Left cardiac atrium (tissue), 4 donors: ENCODE measurements around the gene SLC4A5. TPM values are rescaled to one million over a fixed set of nuclear protein-coding genes. Genes with fewer than 3 reads are reported as not detected.

Source experiments
- ATAC-seq, 2 donors: fragments of 200-7000 bp; cut with Tn5 transposase; one replicate each; pipeline ENCODE4 v1.9.1; 2020; ENCODE audit warnings: mild to moderate bottlenecking in 2 of 2, moderate library complexity in 2 of 2
- DNase-seq: peaks from one replicate; pipeline ENCODE4 v3.0.0-alpha.2; 2020
- intact Hi-C, 2 donors: fragments of 100-400 bp; cut with DNase I; formaldehyde crosslinking; loops; one replicate each; pipeline versions ENCODE4 v1.14.1 to v1.15.1; 2022 to 2023
- long read RNA-seq: library from polyadenylated mRNA; unstranded; transcript quantifications from one replicate; pipeline ENCODE4 v2.0.0, GENCODE V29; 2021
- total RNA-seq, 2 donors: library from RNA; stranded (reverse); fragmentation: NEBNext Ultra II Directional; extraction: Animal tissue kit (Norgen Biotek cat#: 25700); gene quantifications; one replicate each; pipeline ENCODE4 v1.2.1, GENCODE V29; 2021
- donor health status: DM: no; HTN: yes; CAD: no.
- donor health status: DM: no; HTN: yes; CAD: no; lungs with severe emphysema.
- donor health status: DM: yes; HTN: yes; CAD: no.
- donor health status: Dilated cardiomyopathy.

The SLC4A5 gene, protein sequence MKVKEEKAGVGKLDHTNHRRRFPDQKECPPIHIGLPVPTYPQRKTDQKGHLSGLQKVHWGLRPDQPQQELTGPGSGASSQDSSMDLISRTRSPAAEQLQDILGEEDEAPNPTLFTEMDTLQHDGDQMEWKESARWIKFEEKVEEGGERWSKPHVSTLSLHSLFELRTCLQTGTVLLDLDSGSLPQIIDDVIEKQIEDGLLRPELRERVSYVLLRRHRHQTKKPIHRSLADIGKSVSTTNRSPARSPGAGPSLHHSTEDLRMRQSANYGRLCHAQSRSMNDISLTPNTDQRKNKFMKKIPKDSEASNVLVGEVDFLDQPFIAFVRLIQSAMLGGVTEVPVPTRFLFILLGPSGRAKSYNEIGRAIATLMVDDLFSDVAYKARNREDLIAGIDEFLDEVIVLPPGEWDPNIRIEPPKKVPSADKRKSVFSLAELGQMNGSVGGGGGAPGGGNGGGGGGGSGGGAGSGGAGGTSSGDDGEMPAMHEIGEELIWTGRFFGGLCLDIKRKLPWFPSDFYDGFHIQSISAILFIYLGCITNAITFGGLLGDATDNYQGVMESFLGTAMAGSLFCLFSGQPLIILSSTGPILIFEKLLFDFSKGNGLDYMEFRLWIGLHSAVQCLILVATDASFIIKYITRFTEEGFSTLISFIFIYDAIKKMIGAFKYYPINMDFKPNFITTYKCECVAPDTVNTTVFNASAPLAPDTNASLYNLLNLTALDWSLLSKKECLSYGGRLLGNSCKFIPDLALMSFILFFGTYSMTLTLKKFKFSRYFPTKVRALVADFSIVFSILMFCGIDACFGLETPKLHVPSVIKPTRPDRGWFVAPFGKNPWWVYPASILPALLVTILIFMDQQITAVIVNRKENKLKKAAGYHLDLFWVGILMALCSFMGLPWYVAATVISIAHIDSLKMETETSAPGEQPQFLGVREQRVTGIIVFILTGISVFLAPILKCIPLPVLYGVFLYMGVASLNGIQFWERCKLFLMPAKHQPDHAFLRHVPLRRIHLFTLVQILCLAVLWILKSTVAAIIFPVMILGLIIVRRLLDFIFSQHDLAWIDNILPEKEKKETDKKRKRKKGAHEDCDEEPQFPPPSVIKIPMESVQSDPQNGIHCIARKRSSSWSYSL
- 1 to 10 TPM; 1.2 to 1.7 TPM for total RNA-seq
- long read RNA-seq, partial matches to known transcripts: 1 of 1 reads
- long read RNA-seq, other reads (novel, unspliced or antisense): 0 of 1 reads

DNA sequence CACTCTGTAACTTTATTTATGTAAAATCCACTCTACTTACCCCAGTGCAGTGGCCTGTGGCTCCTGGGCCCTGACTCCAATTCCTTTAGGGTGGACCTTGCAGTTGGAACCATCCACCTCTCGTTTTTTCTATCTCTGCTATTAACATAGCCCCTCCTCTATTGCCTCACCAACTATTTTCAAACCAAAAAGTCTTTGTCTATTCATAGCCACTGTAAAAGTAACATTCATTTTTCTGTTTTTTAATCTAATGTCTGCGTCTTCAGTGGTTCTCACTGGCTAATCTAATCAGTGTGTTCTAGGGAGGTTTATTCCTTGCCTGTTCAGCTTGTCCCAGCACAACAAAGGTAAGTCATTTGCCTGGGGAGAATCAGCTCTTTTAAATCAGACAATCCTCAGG is at the start of gene SLC4A5:
SLC4A5 (minus strand) TSS at position 101 of the 400 bp plus-strand sequence. CDS start 28,393 bp downstream, outside the sequence.
- intact Hi-C loops: no loop called here
- DNase-seq (no peak), ATAC-seq (no peak)

DNA sequence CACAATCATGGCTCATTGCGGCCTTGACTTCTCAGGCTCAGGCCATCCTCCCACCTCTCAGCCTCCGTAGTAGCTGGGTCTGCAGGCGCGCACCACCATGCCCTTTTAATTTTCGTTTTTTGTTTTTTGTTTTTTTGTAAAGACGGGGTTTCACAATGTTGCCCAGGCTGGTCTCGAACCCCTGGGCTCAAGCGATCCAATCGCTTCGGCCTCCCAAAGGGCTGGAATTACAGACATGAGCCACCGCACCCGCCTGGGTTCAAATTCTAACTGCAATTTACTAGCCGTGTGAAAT is 49.2 kb upstream of the SLC4A5 start:
- no peak for DNase-seq
- intact Hi-C loops: no loop called here
- no peak for ATAC-seq

DNA sequence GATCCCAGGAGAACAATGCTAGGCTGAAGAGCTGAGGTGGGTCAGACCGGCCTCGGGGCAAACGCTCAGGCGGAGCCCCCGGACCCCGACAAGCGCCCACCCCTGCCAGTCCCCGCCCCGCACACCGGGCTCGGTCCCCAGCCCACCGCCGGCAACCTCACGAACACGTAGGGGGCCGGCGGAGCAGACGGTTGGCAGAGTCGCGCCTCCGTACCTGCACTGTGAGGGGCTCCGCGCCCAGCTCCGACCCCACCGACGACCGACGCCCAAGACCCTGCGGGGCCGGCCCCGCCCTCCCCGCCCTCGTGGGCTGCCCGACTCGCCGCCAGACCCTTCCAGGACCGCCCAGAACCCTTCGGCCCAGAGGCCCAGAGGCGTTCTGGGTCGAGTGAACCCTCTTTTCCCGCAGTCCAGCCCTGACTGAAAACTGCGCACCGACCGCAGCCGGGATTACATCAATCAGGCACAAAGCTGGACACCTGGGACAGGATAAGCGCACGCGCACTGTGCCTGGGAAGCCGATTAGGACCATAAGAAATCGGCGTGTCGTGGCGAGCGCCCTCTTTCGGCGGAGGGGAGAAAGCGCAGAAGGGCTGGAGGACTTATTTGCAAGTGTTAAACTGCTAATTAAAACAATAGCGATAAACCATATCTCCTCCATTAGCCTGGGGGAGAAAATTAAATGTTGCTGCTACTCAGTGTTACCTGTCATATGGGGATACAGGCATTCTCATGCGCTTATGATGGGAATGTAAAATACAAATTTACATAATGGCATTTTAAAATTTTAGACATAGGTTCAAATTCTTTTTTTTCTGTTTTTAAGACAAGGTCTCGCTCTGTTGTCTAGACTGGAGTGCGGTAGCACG is 48.6 kb upstream of the SLC4A5 start:
- ATAC-seq: peak; percentile 91 to 92
- intact Hi-C loops: no loop called here

DNA sequence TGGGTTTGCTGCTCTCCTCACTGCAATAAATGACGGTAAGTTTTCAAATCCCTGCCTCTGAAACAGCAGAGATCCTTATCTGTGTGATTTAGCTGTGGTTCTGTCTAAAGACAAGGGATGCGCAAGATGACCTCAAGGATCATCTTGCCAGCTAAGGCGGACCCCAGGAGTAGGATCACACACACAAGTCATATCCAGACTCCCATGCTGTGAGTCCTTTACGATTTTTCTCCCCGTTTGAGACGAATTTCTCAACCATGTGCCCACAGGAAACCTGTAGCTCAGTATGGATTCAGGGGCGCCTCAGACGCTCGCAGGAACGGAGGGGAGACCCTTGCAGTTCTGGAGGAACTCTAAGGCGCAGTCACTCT is 48.0 kb upstream of the SLC4A5 start:
- ATAC-seq (peak in 1 of 2 donors; percentile 43), DNase-seq (no peak)
- intact Hi-C loops: no loop called here

More for the DNA sequence above, 48.6 kb upstream of the SLC4A5 start:
- DNase-seq: peak; percentile 93

DNA sequence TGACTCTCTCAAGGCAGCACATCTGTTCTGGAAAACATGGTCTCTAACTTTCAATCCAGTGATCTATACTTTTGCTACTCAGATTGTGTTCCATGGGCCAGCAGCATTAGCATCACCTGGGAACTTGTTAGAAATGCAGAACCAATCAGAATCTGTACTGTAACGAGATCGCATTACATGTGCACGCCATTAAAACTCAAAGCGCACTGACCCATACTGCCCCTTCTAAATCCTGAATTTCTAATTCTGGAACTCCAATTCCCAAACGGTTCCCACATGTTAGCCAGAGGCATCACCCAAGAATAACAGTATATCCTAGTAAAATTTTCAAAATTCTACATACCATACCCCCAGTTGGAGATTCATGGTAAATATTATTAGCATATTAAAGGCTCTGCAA is 47.4 kb upstream of the SLC4A5 start:
- no peak for ATAC-seq
- intact Hi-C loops: no loop called here

DNA sequence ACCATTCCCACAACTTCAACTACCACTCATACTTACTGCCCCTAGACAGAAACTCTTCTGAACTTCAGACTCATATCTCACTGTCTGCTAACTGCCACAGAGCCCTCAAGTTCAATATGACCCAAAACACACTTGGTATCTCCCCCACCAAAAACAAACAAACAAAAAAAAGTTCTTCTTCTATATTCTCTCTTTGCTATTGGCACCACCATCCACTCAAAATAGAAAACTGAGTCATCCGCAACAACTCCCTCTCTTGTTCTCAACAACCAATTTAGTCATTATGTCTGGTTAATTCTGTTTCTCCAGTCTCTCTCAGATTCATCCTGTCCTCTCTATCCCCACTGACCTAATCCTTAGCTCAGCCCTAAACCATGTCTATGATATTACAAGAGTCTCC is 44.1 kb upstream of the SLC4A5 start:
- ATAC-seq (peak in 1 of 2 donors; percentile 28), DNase-seq (no peak)
- intact Hi-C loops: no loop called here

More for the DNA sequence above, 47.4 kb upstream of the SLC4A5 start:
- no peak for DNase-seq

DNA sequence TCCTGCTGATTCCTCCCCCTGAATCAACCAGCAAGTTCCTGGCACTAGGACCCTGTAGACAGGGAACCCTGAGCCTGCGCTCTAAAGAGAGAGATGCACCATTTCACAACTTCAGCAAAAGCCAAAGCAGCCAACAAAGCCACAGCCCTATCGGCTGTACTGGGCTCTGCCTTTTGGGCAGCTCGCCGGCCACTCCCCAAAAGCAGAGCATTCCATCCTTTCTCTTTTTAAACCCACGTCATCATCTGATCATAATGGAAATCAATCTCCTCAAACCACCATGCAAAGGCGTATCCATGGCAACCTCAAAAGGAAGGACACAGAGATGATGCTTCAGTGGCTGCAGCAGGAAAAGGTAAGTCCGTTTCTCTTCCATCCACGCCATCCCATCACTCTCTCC is 42.2 kb upstream of the SLC4A5 start:
- peak in 1 of 2 donors; percentile 35 for ATAC-seq

DNA sequence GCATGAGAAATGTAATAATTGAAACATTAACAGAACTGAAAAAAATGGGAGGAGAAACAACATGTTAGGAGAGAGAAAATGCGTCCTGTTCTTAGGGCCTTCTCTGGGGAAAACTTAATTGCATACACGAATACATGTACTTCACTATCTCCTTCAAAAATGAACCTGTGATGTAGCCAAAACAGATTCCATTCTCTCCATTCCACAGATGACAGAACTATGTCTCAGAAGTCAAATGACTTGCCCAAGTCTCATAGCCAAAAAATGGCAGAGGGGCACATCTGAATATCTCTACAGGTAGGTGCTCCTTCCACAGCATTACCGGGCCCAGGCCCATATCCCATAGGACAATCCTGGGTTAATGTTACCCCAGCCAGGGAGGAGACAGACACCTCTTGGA is 40.8 kb upstream of the SLC4A5 start:
- ATAC-seq: no peak
- intact Hi-C loops: no loop called here
- no peak for DNase-seq

More for the DNA sequence above, 42.2 kb upstream of the SLC4A5 start:
- intact Hi-C loops: no loop called here
- no peak for DNase-seq

DNA sequence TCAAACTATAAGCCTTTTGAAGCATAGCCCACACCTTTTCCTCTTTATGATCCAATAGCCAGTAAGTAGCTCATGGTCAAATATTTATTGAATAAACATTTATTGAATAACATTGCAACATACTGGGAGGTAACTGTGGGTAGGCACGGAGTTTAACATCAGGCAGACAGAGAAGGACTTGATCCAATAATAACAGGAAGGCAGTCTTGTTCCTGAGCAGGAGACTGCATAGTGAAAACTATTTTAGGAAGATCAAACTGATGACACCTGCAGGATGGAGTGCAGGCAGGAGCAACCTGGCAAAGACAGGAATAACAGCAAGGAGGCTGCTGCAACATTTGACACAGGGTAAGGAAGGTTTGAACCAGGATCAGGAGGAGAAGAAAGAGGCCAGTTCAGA is 40.0 kb upstream of the SLC4A5 start:
- ATAC-seq (peak in 1 of 2 donors; percentile 23), DNase-seq (no peak)
- intact Hi-C loops: no loop called here

DNA sequence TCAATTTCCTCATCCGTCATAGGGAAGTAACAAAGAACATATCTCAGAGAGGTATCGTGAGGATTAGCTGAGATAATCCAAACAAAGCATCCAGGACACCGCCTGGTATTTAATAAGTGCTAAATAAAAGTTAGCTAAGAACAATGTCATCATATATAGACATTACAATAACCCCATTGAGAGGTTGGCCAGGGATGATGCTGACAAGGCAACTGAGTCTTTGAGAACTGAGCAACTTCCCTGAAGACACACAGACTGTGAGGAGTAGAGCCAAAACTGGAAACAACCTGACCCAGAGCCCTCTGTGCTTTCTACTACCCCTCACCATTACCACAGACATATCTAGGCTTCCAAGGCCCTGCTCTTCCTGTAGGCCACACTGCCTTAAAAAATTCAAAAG is 38.5 kb upstream of the SLC4A5 start:
- no peak for DNase-seq
- no peak for ATAC-seq
- intact Hi-C loops: no loop called here

DNA sequence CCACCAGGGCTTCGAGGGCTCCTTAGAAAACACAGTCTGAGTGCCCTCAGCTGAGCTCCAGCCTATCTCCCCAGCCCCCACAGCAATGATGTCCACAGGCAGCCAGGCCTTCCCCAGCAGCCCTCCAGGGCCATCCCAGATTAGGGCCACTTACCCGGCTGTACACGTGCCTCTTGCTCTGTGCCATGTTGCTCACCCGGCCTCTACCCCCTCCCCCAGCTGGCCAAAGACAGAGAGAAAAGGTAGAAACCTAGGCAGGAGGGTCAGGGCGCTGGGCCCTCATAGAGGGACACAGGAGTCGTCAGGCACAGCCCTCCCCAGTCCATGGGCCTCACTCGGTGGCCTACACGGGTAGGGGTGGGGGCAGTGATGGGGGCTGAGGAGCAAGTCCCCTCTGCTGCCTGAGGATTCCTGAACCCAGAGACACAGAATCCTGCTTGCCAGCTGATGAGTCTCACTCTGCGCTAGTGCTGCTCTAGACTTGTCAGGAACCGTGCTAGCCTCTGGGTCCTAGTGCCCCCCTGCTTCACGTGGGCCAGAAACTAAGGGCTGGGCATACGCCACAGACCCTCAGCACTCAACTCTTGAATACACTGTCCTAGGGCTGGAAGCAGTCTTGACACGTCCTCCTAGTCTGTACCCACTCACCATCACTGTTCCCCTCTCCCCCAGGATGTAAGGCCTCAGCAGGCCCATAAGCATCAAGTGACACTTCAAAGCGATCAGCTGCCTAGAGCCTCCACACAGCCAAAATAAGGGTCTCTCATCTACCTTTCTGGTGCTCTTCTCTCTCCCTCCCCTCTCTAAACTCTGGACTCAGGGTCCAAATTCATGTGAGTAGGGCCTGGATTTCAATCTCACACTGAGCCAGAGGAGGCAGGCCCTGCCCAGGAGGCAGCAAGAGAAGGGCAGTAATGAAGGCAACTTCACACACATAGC is 36.9 kb upstream of the SLC4A5 start, which contains the start of gene DCTN1:
DCTN1 (minus strand) TSS at position 461 of the 939 bp plus-strand sequence; CDS start at position 187, 274 bp downstream.
- DNase-seq: peak; percentile 69
- intact Hi-C loops: no loop called here

DNA sequence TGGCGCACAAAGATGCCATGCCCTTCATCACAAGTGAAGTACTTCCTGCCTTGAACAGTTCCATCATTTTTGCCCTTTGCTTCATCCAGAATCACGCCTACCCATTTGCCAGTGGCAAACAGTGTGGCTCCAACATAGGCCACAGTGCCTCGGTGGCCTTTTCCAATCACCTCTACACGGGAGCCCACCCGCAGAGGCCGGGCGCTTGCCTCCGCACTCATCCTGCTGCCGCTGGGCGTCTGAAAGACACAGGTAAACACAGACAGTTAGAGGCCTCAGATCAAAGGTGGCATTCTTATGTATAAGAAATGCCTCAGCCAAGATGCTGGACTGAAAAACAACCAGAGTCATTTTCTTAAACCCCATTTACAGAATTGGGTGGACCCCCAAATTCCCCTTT is 34.8 kb upstream of the SLC4A5 start:
- intact Hi-C loops: no loop called here
- ATAC-seq (no peak), DNase-seq (no peak)

More for the DNA sequence above, 36.9 kb upstream of the SLC4A5 start, which contains the start of gene DCTN1:
- ATAC-seq: peak; percentile 84 to 88

DNA sequence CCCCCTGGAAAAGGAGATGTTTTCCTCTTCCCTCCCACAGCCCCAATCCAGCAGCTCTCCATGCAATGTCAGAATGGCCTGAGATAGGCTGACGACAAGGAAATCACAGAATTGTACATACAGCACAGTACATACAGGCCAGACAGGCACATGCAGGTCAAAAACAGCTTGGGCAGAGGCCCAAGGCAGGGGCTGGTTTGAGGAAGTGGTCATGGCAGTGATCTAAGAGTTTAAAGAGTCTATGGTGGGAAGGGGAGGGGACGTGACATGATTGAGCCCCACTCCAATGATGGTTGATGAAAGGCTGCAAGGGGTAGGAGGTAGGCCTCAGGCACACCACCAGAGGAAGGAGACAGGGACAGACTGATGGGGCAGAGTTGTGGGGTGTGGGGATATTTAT is 32.6 kb upstream of the SLC4A5 start:
- intact Hi-C loops: no loop called here
- DNase-seq: no peak
- no peak for ATAC-seq

DNA sequence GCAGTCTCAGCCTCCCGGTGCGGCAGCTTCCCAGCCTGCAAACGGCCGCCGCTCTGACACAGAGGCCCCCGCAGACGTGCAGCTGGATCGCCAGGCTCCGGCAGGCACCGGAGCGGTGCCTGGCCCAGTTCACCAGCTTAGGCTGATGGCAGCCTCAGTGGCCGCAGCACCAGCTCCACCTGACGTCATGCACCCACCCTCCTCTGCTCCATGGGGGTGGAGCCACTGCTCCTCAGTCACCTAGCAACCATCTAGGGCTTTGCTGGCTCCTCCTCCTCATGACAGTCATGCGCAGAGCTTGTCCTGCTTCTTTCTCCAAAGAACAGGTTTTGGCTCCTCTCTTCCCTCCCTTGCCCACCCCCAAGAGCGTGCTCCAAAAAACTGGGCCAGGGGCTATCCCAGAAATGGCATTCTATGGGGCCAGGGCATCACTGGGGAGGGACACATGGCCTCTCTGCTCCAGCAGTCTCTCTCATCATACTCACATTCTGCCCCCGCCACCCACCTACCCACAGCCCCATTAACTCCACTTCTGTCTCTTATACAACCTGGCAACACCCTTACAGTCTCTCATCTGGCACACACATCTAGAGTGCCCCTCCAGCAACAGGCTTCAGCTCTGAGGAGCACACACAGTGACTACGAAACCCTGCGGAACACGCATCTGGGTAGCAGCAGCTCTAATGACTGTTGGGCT is 31.4 kb upstream of the SLC4A5 start:
- DNase-seq: peak; percentile 81
- intact Hi-C loops: no loop called here
- ATAC-seq: peak; percentile 96 to 97

DNA sequence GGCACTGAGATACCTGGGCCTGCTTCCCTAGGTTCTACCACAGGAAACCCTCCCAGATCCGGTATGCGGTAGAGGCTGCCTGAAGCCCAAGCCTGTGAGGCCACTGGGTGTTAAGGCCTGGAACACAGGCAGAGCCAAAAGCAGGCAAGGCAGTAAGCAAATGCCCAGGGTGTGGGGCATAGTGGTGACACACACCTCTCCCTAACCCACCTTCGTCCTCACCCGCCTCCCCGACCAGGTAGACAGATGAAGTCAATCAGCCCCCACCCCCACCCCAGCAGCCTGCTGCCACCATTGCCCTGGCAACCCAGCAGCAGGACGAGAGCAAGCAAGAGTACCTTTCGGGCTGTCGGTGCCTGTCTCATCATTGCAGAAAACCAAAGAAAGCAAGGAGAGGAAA is 30.8 kb upstream of the SLC4A5 start:
- DNase-seq (no peak), ATAC-seq (no peak)
- intact Hi-C loops: no loop called here

DNA sequence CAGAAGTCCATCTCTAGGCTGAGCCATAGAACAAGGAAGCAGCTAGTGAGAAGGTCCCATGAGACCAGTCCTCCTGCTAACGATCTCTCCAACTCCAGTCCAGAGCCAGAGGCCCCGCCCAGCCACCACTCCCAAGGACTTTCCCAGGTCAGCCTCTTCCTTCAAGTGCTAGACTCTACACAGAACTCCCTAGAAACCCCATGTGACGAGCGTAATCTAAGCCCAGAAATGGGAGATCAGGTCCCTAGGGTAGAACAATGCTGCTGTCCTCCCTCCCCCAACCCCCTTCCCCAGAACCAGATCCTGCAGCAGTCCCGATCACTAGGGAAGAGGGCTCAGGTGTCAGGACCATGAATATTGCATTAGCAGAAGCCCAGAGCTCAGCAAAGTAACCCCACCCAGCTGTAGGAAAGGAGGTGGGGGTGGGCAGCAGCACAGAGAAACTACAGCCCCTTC is 30.0 kb upstream of the SLC4A5 start:
- DNase-seq (peak; percentile 50), ATAC-seq (peak; percentile 8 to 35)
- intact Hi-C loops: no loop called here

DNA sequence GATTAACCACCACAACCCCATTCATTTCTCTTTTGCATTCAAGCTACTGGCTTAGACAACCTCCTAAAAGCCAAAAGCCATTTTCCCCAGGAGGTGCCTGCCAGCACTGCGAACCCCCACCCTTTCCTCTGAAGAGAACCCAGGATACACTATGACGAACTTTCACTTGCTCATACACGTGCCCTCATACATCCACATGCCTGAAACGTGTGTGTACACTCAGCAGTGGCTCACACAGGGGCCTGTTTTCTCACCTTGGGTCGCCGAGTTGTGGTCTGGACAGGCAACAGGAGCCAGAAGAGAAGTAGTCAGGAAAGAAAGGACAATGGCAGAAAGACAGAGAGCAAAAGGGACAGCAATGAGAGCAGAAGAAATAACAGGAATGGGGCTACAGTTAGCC is 29.5 kb upstream of the SLC4A5 start:
- DNase-seq: no peak
- intact Hi-C loops: no loop called here
- ATAC-seq: no peak
